Osteoblast (primary cell): Measurements from ENCODE around the gene RTP3. TPM values are rescaled to one million over a fixed set of nuclear protein-coding genes. Genes with fewer than 3 reads are reported as not detected.
"Not testable (repeated sequence)": the region's sequence is repeated elsewhere in the genome, so short reads cannot be mapped to it uniquely, and the experiment has no call there.

ENCODE experiments used
- DNase-seq: peaks from one replicate; pipeline ENCODE4 v3.0.0; 2011; ENCODE audit warnings: low spot score, mixed read lengths; ENCODE audit not compliant: insufficient read length; ENCODE audit errors: missing footprints
- H2AFZ ChIP-seq: 2 replicates; pipeline ENCODE4 v1.6.0; 2011; ENCODE audit warnings: mild to moderate bottlenecking, low read length
- H3K27ac ChIP-seq: 2 replicates; pipeline ENCODE4 v1.5.1; 2011; ENCODE audit warnings: mild to moderate bottlenecking, low read depth, low read length, moderate library complexity
- H3K27me3 ChIP-seq: 2 replicates; pipeline ENCODE4 v1.6.0; 2012; ENCODE audit warnings: mild to moderate bottlenecking, control low read depth, inconsistent platforms, low read length, moderate library complexity; ENCODE audit not compliant: insufficient read depth
- H3K36me3 ChIP-seq: 2 replicates; pipeline ENCODE4 v1.5.1; 2011; ENCODE audit warnings: mild to moderate bottlenecking, low read length, control low read depth, moderate library complexity; ENCODE audit not compliant: insufficient read depth
- H3K4me1 ChIP-seq: 2 replicates; pipeline ENCODE4 v1.5.1; 2011; ENCODE audit warnings: mild to moderate bottlenecking, low read length, control low read depth, moderate library complexity; ENCODE audit not compliant: insufficient read depth
- H3K4me2 ChIP-seq: 2 replicates; pipeline ENCODE4 v1.6.0; 2011; ENCODE audit warnings: mild to moderate bottlenecking, low read length; ENCODE audit not compliant: insufficient read depth
- H3K4me3 ChIP-seq: fragments of 200-600 bp; sonication (generic); 3 replicates; pipeline ENCODE4 v1.5.1; 2012; ENCODE audit warnings: mild to moderate bottlenecking, low read length, inconsistent platforms; ENCODE audit not compliant: insufficient read depth
- H3K79me2 ChIP-seq: 2 replicates; pipeline ENCODE4 v1.6.0; 2012; ENCODE audit warnings: mild to moderate bottlenecking, low read length, control low read depth, inconsistent platforms; ENCODE audit not compliant: insufficient read depth
- H3K9me3 ChIP-seq: 2 replicates; pipeline ENCODE4 v1.5.1; 2011; ENCODE audit warnings: low read depth, low read length, control low read depth
- H4K20me1 ChIP-seq: 2 replicates; pipeline ENCODE4 v1.6.0; 2012; ENCODE audit warnings: mild to moderate bottlenecking, low read length, control low read depth; ENCODE audit not compliant: insufficient read depth
- total RNA-seq: library from RNA; depleted of rRNA; stranded (reverse); fragments of >200 nt; gene quantifications from 2 replicates; pipeline ENCODE4 v1.2.3, GENCODE V29; 2012
- TF ChIP-seq, protein P1 (sequence below): IDR thresholded peaks from 2 replicates; pipeline ENCODE4 v1.5.1; 2011; ENCODE audit warnings: mild to moderate bottlenecking, low read depth, low read length, moderate library complexity; ENCODE audit errors: extremely low read depth

RTP3 gene
- total RNA-seq, 1 donor, result not detected

DNA sequence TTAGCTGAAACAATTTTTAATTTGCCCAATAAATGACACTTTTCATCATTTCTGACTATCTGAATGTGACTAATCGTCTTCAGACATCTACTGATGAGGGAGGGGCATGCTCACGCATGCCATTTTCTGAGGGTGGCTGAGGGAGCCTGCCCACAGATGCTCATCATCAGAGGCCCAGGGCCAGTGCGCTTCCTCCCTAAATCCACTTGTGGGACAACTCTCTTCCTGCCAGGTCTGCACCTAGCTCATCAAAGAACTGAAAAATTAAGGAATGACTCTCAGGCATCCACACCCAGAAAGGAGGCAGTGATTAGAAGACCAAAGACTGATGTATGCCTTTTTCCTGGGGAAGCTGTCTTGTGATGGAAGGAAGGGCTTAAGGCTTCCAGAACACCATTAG, 22.8 kb downstream of the RTP3 start:
- Histone ChIP-seq H3K4me2 (no peak overlapping the region), H3K4me1 (peaks cover 13% of the 10 kb centered on the region), H3K9me3 (no peaks in the 10 kb centered on the region), H3K36me3 (no peaks in the 10 kb centered on the region), H3K79me2 (no peaks in the 10 kb centered on the region), H3K27me3 (no peaks in the 10 kb centered on the region), H4K20me1 (no peaks in the 10 kb centered on the region), H2AFZ (no peak overlapping the region), H3K4me3 (no peak overlapping the region), H3K27ac (no peak overlapping the region)
- TF ChIP-seq, protein P1, sequence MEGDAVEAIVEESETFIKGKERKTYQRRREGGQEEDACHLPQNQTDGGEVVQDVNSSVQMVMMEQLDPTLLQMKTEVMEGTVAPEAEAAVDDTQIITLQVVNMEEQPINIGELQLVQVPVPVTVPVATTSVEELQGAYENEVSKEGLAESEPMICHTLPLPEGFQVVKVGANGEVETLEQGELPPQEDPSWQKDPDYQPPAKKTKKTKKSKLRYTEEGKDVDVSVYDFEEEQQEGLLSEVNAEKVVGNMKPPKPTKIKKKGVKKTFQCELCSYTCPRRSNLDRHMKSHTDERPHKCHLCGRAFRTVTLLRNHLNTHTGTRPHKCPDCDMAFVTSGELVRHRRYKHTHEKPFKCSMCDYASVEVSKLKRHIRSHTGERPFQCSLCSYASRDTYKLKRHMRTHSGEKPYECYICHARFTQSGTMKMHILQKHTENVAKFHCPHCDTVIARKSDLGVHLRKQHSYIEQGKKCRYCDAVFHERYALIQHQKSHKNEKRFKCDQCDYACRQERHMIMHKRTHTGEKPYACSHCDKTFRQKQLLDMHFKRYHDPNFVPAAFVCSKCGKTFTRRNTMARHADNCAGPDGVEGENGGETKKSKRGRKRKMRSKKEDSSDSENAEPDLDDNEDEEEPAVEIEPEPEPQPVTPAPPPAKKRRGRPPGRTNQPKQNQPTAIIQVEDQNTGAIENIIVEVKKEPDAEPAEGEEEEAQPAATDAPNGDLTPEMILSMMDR, result no peak
- DNase-seq, result no peak

DNA sequence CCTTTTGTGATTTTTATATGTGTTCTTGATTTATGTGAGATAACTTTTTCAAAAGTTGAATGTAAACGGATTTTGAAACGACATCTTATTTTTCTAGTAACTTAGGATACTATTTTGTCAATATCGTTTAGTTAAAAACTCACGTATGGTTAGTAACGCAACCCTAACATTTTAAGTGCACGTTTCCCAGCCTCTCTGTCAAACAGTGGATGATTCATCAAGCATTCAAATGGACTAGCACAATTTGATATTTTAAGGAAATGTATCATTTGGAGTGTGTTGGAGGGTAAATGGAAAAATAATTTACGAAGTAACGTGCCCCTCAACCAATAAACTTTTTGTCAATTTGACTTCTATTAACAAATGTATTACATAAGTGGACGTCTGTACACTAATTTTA, 23.3 kb downstream of the RTP3 start:
- Histone ChIP-seq H2AFZ (no peak overlapping the region), H3K4me3 (no peak overlapping the region), H3K27ac (no peak overlapping the region), H3K27me3 (no peaks in the 10 kb centered on the region), H3K4me2 (no peak overlapping the region), H3K36me3 (no peaks in the 10 kb centered on the region), H4K20me1 (no peaks in the 10 kb centered on the region), H3K79me2 (no peaks in the 10 kb centered on the region), H3K9me3 (no peaks in the 10 kb centered on the region), H3K4me1 (peaks cover 12% of the 10 kb centered on the region)
- TF ChIP-seq, protein P1, result no peak
- DNase-seq, result no peak

DNA sequence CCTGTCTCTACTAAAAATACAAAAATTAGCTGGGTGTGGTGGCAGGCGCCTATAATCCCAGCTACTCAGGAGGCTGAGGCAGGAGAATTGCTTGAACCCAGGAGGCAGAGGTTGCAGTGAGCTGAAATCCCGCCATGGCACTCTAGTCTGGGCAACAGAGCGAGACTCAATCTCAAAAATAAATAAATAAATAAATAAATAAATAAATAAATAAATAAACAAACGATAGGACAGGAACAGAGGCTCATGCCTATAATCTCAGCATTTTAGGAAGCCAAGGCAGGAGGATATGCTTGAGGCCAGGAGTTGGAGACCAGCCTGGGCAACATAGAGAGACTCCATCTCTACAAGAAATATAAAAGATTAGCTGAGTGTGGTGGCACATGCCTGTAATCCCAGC, 24.4 kb downstream of the RTP3 start:
- not testable (repeated sequence) for H3K27me3 ChIP-seq, DNase-seq, H3K4me3 ChIP-seq, H3K27ac ChIP-seq, H3K79me2 ChIP-seq, H3K4me1 ChIP-seq, H2AFZ ChIP-seq, H4K20me1 ChIP-seq, H3K4me2 ChIP-seq, H3K9me3 ChIP-seq, H3K36me3 ChIP-seq

DNA sequence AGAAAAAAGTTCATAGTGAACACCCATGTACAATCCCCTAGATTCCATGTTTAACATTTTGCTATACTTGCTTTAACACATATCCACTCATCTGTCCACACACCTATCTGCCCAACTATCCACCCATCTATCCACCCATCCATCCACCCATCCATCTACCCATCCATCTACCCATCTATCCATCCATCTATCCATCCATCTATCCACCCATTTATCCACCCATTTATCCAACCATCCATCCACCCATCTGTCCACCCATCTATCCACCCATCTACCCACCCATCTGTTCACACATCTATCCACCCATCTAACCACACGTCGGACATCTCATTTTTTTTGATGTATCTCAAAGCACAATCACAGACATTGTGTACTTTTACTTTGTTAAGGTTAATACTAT, 25.8 kb downstream of the RTP3 start:
- TF ChIP-seq, protein P1, result no peak
- Histone ChIP-seq H3K27me3 (no peaks in the 10 kb centered on the region), H3K79me2 (no peaks in the 10 kb centered on the region)

More for the DNA sequence above, 25.8 kb downstream of the RTP3 start:
- H3K4me2 ChIP-seq, result no peak overlapping the region
- no peaks in the 10 kb centered on the region for H4K20me1 ChIP-seq
- no peak overlapping the region for H3K4me3 ChIP-seq
- no peaks in the 10 kb centered on the region for H3K4me1 ChIP-seq
- DNase-seq, result no peak
- H3K27ac ChIP-seq, result no peak overlapping the region
- H3K9me3 ChIP-seq, result no peaks in the 10 kb centered on the region
- no peaks in the 10 kb centered on the region for H3K36me3 ChIP-seq
- no peak overlapping the region for H2AFZ ChIP-seq
